GM12875 (cell line): Measurements from ENCODE around the gene TRAF5.
"Not testable (repeated sequence)": the region's sequence is repeated elsewhere in the genome, so short reads cannot be mapped to it uniquely, and the experiment has no call there.

Experiments used
- H3K4me3 ChIP-seq: one replicate; pipeline ENCODE4 v1.5.1; 2011; ENCODE audit warnings: low read depth, low read length, control low read depth
- TF ChIP-seq, protein P1 (sequence below): IDR thresholded peaks from 2 replicates; pipeline ENCODE4 v1.5.1; 2011; ENCODE audit warnings: low read depth, mild to moderate bottlenecking, control low read depth, inconsistent platforms, low read length, moderate library complexity, borderline replicate concordance; ENCODE audit not compliant: insufficient read depth

The TRAF5 gene

DNA sequence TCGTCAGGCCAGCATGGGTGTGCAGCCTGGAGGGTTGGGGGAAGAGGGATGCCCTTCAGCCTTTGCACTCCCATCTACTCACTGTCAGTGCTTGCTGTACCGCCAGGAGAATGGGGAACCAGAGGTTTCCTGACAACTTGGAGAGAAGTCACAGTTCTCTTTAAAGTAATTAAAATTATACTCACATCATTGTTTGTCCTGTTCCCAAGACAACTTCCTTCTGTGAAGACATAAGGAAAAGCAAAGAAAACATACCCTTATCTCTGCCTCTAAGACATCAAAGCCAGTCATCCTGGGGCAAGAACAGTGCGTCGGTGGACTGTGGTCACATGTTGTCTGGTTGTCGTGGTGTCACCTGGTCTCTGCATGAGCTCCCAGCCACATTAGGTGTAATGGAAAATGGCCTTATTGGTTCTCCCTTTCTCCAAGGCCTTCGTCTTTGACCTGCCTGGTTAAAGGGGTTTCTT is 17.6 kb downstream of the TRAF5 start:
- TF ChIP-seq, protein P1, sequence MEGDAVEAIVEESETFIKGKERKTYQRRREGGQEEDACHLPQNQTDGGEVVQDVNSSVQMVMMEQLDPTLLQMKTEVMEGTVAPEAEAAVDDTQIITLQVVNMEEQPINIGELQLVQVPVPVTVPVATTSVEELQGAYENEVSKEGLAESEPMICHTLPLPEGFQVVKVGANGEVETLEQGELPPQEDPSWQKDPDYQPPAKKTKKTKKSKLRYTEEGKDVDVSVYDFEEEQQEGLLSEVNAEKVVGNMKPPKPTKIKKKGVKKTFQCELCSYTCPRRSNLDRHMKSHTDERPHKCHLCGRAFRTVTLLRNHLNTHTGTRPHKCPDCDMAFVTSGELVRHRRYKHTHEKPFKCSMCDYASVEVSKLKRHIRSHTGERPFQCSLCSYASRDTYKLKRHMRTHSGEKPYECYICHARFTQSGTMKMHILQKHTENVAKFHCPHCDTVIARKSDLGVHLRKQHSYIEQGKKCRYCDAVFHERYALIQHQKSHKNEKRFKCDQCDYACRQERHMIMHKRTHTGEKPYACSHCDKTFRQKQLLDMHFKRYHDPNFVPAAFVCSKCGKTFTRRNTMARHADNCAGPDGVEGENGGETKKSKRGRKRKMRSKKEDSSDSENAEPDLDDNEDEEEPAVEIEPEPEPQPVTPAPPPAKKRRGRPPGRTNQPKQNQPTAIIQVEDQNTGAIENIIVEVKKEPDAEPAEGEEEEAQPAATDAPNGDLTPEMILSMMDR = no peak
- no peak overlapping the region for H3K4me3 ChIP-seq

DNA sequence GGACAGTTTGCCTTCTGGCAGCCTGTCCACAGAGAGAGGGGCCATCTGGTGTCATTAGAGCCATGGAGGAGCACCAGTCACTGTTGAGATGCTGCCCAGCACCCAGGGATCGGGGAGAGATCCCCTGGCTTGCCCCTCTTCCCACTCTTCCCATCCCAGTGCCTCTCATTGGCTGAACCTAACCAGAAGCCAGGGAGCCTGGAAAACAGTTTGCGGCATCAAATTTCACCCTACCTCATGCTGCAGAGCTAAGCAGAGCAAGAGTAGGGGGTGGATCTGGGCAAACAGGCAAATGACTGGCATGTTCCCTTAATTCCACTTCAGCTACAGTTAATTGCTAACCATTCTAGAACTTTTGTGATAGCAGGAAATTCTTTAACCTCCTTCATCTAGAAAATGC is 19.1 kb downstream of the TRAF5 start:
- TF ChIP-seq, protein P1 = no peak
- H3K4me3 ChIP-seq = no peak overlapping the region

DNA sequence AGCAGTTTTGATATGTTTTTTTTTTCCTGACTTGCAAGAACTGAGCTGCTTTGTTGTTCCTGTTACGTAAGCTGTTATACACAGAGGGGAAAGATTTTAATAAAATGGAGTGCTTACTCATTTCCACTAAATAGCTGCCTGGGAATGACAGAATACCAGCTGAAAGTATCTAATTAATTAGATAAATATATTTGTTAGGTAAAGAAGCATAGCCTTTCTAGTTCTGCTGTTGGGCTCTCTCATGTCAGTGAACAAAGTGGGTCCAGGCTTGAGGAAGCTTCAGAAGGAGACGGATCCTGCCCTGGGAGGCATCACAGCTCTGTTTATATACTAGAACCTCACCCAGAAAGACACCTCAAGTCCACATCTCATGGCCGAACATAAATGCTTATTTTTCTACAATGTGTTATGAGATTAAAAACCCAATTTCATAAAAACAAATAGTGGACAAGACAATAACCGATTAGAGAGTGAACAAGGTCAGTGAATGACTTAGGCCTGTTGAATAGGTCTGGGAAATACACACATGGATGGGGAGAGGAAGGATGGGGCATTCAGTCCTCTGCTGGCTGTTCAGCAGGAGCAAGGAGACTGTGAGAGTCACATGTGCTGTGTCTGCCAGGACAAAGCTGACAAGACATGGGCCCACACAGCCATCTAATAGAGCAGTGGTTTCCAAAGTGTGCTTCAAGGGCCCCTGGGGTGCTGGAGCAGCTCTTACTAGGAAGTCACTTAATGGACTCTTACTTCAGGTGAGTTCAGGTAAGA is 20.6 kb downstream of the TRAF5 start:
- no peak overlapping the region for H3K4me3 ChIP-seq
- TF ChIP-seq, protein P1 = no peak

DNA sequence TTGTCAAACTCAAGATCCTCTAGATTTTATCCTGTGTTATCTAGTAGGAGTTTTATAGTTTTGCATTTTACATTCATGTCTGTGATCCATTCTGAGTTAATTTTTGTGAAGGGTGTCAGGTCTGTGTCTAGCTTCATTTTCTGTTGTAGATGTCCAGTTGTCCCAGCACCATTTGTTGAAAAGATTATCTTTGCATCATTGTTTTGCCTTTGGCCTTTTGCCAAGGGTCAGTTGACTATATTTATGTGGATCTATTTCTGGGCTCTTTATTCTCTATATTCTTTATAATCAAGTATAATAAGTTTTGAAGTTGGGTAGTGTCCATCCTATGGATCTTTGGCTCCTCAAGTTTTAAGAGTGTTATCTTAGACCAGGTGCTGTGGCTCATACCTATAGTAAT is 21.9 kb downstream of the TRAF5 start:
- H3K4me3 ChIP-seq = no peak overlapping the region
- TF ChIP-seq, protein P1 = no peak

DNA sequence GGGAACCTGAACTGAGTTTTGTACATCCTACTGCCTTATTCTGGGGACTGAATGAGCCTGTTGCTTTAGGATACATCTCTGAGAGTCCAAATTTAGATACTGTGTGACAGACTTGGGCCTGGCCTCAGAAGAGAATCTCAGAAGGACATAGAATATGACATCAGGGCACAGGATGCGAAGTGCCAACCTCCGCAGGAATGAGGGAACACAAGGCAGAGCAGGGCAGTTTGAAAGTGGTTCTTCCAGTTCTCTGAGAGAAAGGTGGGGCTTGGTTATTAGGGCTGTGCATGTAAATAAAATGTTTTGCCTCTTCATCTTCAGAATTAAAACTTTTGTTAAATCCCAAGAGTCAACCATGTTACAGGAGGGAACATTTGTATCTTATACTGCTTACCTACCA is 23.1 kb downstream of the TRAF5 start:
- TF ChIP-seq, protein P1 = no peak

DNA sequence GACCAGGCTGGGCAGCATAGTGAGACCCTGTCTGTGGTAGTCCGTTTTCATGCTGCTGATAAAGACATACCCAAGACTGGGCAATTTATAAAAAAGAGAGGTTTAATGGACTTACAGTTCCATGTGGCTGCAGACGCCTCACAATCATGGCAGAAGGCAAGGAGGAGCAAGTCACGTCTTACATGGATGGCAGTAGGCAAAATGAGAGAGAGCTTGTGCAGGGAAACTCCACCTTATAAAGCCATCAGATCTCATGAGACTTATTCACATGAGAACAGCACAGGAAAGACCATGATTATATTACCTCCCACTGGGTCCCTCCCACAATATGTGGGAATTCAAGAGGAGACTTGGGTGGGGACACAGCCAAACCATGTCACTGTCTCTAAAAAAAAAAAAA is 25.4 kb downstream of the TRAF5 start:
- not testable (repeated sequence) for H3K4me3 ChIP-seq

More for the DNA sequence above, 23.1 kb downstream of the TRAF5 start:
- H3K4me3 ChIP-seq = no peak overlapping the region

DNA sequence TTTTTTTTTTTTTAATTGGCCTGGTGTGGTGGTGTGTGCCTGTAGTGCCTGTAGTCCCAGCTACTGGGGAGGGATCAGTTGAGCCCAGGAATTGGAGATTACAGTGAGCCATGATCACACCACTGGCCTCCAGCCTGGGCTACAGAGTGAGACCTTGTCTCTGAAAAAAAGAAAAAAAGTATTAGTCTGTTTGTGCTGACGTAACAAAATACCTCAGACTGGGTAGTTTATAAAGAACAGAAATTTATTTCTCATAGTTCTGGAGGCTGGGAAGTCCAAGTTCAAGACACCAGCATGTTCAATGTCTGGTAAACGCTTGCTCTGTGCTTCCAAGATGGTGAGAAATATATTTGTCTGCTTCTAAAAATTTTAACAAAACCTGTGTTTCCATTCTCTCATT is 25.8 kb downstream of the TRAF5 start:
- H3K4me3 ChIP-seq = no peak overlapping the region
- TF ChIP-seq, protein P1 = no peak

DNA sequence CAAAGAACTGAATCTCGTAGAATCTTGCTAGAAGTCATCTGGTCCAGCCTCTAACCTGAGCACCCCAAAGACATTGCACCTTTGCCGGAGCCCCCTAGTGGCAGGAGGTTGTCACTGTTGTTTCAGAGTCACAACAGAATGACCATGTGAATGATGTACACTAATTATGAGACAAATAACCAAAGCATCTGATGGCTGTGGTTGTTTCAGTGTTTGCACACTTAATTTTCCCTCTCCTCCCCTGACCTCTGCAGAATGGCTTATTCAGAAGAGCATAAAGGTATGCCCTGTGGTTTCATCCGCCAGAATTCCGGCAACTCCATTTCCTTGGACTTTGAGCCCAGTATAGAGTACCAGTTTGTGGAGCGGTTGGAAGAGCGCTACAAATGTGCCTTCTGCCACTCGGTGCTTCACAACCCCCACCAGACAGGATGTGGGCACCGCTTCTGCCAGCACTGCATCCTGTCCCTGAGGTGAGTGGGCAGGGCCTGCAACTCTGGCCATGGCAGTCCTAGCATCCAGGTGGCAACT is 26.4 kb downstream of the TRAF5 start:
- TF ChIP-seq, protein P1 = peak; percentile 87
- no peak overlapping the region for H3K4me3 ChIP-seq
